Measurements from ENCODE around the gene SENP2.
"Not testable (repeated sequence)": the region's sequence is repeated elsewhere in the genome, so short reads cannot be mapped to it uniquely, and the experiment has no call there.

SENP2 gene

GRCh38 chr3:185659942-185660921 is 74.1 kb downstream of the SENP2 start:
- no peak for TF ChIP-seq POLR2A (IDR thresholded peaks at IDR 0.05; ENCODE audit: low read depth, low read length)
- DNase-seq (ENCODE audit: insufficient read length, low spot score) (peak; percentile 63), FAIRE-seq (peak; percentile 88)

DNA sequence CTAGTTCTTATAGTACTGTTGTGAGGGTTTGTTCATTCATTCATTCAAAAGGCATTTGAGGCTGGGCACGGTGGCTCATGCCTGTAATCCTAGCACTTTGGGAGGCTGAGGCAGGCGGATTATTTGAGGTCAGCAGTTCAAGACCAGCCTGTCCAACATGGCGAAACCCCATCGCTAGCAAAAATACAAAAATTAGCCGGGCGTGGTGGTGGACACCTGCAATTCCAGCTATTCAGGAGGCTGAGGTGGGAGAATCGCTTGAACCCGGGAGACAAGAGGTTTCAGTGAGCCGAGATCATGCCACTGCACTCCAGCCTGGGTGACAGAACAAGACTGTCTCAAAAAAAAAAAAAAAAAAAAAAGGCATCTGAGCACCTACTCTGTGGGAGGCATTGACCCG is 75.2 kb downstream of the SENP2 start:
- not testable (repeated sequence) for FAIRE-seq; DNase-seq (ENCODE audit: insufficient read length, low spot score)

GRCh38 chr3:185661772-185662171 is 75.7 kb downstream of the SENP2 start:
- DNase-seq (ENCODE audit: insufficient read length, low spot score) (no peak), FAIRE-seq (no peak)
- no peak for TF ChIP-seq POLR2A (IDR thresholded peaks at IDR 0.05; ENCODE audit: low read depth, low read length)

DNA sequence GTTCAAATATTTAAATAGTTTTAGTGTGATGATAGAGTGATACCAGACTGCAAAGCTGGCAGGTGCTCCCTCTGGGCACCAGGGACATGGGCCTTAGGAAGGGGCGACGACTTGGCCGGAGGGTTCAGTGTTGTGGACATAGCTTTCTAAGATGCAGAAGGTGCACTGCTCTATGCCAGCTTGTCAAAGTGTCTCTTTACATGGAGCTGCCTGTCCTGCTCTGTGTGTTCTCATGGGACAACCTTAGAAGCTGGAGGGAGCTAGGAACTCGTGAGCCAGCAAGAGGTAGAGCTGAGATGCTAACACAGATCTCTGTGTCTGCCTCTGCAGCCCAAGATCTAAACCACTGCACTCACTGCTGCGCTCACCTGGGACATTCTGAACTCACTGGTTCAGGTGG is 77.8 kb downstream of the SENP2 start:
- TF ChIP-seq POLR2A (IDR thresholded peaks at IDR 0.05; ENCODE audit: low read depth, low read length), result no peak
- FAIRE-seq (no peak), DNase-seq (ENCODE audit: insufficient read length, low spot score) (no peak)

GRCh38 chr3:185667574-185667973 is 81.5 kb downstream of the SENP2 start:
- DNase-seq (ENCODE audit: insufficient read length, low spot score) (no peak), FAIRE-seq (peak; percentile 79)
- TF ChIP-seq POLR2A (IDR thresholded peaks at IDR 0.05; ENCODE audit: low read depth, low read length), result no peak

- FAIRE-seq (peak; percentile 99), DNase-seq (ENCODE audit: insufficient read length, low spot score) (peak; percentile 60)
- TF ChIP-seq POLR2A (IDR thresholded peaks at IDR 0.05; ENCODE audit: low read depth, low read length), result no peak
Measured at GRCh38 chr3:185677146-185677829, 91.2 kb downstream of the SENP2 start.

DNA sequence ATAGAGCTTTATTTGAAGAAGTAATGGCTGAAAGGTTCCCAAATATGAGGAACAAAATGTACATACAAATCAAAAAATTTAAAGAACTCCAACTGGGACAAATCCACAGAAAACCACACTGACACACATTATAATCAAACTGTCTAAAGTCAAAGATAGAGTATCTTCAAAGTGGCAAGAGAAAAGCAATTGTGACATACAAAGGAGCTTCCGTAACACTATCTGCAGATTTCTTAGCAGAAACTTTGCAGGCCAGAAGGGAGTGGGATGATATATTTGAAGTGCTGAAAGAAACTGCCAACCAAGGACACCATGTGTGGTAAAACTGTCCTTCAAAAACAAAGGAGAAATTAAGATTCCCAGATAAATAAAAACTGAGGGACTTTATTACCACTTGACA is 91.9 kb downstream of the SENP2 start:
- TF ChIP-seq POLR2A (IDR thresholded peaks at IDR 0.05; ENCODE audit: low read depth, low read length), result no peak
- DNase-seq (ENCODE audit: insufficient read length, low spot score), result no peak
- peak; percentile 83 for FAIRE-seq

DNA sequence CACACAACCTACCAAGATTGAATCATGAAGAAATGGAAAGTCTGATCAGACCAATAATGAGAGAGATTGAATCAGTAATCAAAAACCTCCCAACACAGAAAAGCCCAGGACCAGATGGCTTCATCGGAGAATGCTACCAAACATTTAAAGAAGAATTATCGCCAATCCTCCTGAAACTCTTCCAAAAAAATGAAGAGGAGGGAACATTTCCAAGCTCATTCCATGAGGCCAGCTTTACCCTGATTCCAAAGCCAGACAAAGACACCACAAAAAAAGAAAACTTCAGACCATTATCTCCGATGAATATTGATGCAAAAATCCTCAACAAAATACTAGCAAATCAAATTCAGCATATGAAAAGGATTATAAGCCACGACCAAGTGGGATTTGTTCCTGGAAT is 94.1 kb downstream of the SENP2 start:
- DNase-seq (ENCODE audit: insufficient read length, low spot score), result no peak
- no peak for TF ChIP-seq POLR2A (IDR thresholded peaks at IDR 0.05; ENCODE audit: low read depth, low read length)
- FAIRE-seq, result no peak

Measured in H54 (cell line).